ENCODE measurements around the gene RNLS. TPM values are rescaled to one million over a fixed set of nuclear protein-coding genes. Genes with fewer than 3 reads are reported as not detected.

RNLS gene
- total RNA-seq, 4 donors from 2014 or later: 7.8 to 37.2 (median 26.2) TPM

- H3K27me3 ChIP-seq: no peaks in the 10 kb centered on the region
- no peaks in the 10 kb centered on the region for H3K4me1 ChIP-seq
- no peak overlapping the region for H3K27ac ChIP-seq
- TF ChIP-seq POLR2A (IDR thresholded peaks at IDR 0.05): no peak
- TF ChIP-seq CTCF (IDR thresholded peaks at IDR 0.05): no peak
- TF ChIP-seq EP300 (IDR thresholded peaks at IDR 0.05): no peak
- 79 to 88% methylated on average over 2 of the region's 2 CpGs for WGBS, 2 donors
- H3K9me3 ChIP-seq: no peaks in the 10 kb centered on the region
- no peak overlapping the region for H3K4me3 ChIP-seq
- no peak for DNase-seq (ENCODE audit: low spot score in 2 of 2)
- no peaks in the 10 kb centered on the region for H3K36me3 ChIP-seq
Observed at GRCh38 chr10:88482220-88482619, 100.9 kb downstream of the RNLS start.

GRCh38 chr10:88478256-88478655 is 104.9 kb downstream of the RNLS start:
- Histone ChIP-seq H3K27me3 (no peaks in the 10 kb centered on the region), H3K4me1 (peaks cover 0 to 11% (median 0%) of the 10 kb centered on the region in 4 donors), H3K4me3 (no peak overlapping the region), H3K27ac (no peak overlapping the region), H3K9me3 (no peaks in the 10 kb centered on the region), H3K36me3 (no peaks in the 10 kb centered on the region)
- 94 to 96% methylated on average over 2 of the region's 2 CpGs for WGBS, 2 donors
- no peak for TF ChIP-seq POLR2A (IDR thresholded peaks at IDR 0.05)
- TF ChIP-seq CTCF (IDR thresholded peaks at IDR 0.05): no peak
- no peak for TF ChIP-seq EP300 (IDR thresholded peaks at IDR 0.05)
- DNase-seq (ENCODE audit: low spot score in 2 of 2): no peak

GRCh38 chr10:88477343-88478085 is 105.6 kb downstream of the RNLS start:
- Histone ChIP-seq H3K4me3 (no peak overlapping the region), H3K4me1 (peaks cover 0 to 11% (median 0%) of the 10 kb centered on the region in 4 donors), H3K27me3 (no peaks in the 10 kb centered on the region), H3K9me3 (no peaks in the 10 kb centered on the region), H3K27ac (no peak overlapping the region), H3K36me3 (no peaks in the 10 kb centered on the region)
- TF ChIP-seq EP300 (IDR thresholded peaks at IDR 0.05): no peak
- no peak for TF ChIP-seq CTCF (IDR thresholded peaks at IDR 0.05)
- TF ChIP-seq POLR2A (IDR thresholded peaks at IDR 0.05): no peak
- no peak for DNase-seq (ENCODE audit: low spot score in 2 of 2)
- 93 to 97% methylated on average over 4 of the region's 4 CpGs for WGBS, 2 donors

- TF ChIP-seq POLR2A (IDR thresholded peaks at IDR 0.05): no peak
- TF ChIP-seq CTCF (IDR thresholded peaks at IDR 0.05): no peak
- peak in 1 of 2 donors; percentile 31 for TF ChIP-seq EP300 (IDR thresholded peaks at IDR 0.05)
- H3K4me3 ChIP-seq: no peak overlapping the region
- DNase-seq (ENCODE audit: low spot score in 2 of 2): peak in 1 of 2 donors; percentile 20
Observed at GRCh38 chr10:88474884-88475844, 108.0 kb downstream of the RNLS start.

More at GRCh38 chr10:88474884-88475844, 108.0 kb downstream of the RNLS start:
- Histone ChIP-seq H3K4me1 (peaks cover 0 to 11% (median 0%) of the 10 kb centered on the region in 4 donors), H3K27ac (peak overlapping the region in 3 of 4 donors; percentile 50 to 64 (median 54)), H3K9me3 (no peaks in the 10 kb centered on the region), H3K27me3 (no peaks in the 10 kb centered on the region), H3K36me3 (no peaks in the 10 kb centered on the region)
- WGBS, 2 donors: 65 to 80% methylated on average over 7 of the region's 7 CpGs

Measured in tibial nerve (tissue), 4 donors.